ENCODE results near the gene OR5AU1.

The OR5AU1 gene

GRCh38 chr14:21106498-21107282 is 49.2 kb downstream of the OR5AU1 start:
- DNase-seq (ENCODE audit: low spot score) = peak; percentile 83

- no peak for DNase-seq (ENCODE audit: low spot score)
Observed at GRCh38 chr14:21106176-21106497, 49.7 kb downstream of the OR5AU1 start.

- no peak for DNase-seq (ENCODE audit: low spot score)
Observed at GRCh38 chr14:21105095-21105494, 50.8 kb downstream of the OR5AU1 start.

Data from CD4-positive, alpha-beta T cell treated with Interleukin-15 for 4 hours (primary cell).